HG03060 (cell line): ENCODE measurements around the gene PRPF40B.

ENCODE experiments used
- ATAC-seq: cut with Tn5 transposase; IDR thresholded peaks from one replicate; pipeline ENCODE4 v1.9.1; 2021; ENCODE audit warnings: low read depth, moderate number of reproducible peaks; ENCODE audit not compliant: unreplicated experiment

PRPF40B gene

GRCh38 chr12:49678711-49679110 is 55.4 kb downstream of the PRPF40B start:
- no peak for ATAC-seq

GRCh38 chr12:49680075-49680474 is 56.7 kb downstream of the PRPF40B start:
- no peak for ATAC-seq

GRCh38 chr12:49683599-49684309 is 60.4 kb downstream of the PRPF40B start:
- ATAC-seq: no peak

- ATAC-seq: no peak
Measured at GRCh38 chr12:49684310-49684854, 61.0 kb downstream of the PRPF40B start.

GRCh38 chr12:49687941-49688340 is 64.6 kb downstream of the PRPF40B start:
- ATAC-seq: no peak

GRCh38 chr12:49689237-49689636 is 65.9 kb downstream of the PRPF40B start:
- no peak for ATAC-seq

GRCh38 chr12:49689785-49690184 is 66.4 kb downstream of the PRPF40B start:
- ATAC-seq: no peak

- no peak for ATAC-seq
Measured at GRCh38 chr12:49692851-49693250, 69.5 kb downstream of the PRPF40B start.

GRCh38 chr12:49693931-49694444 is 70.6 kb downstream of the PRPF40B start:
- ATAC-seq: no peak
